Thyroid gland (tissue), 4 donors: ENCODE measurements around the gene SMIM1. TPM values are rescaled to one million over a fixed set of nuclear protein-coding genes. Genes with fewer than 3 reads are reported as not detected.
A peak's percentile ranks its signal among the peaks of the same experiment; 100 is the strongest.

Experiments
- DNase-seq, 2 donors: peaks; one replicate each; pipeline ENCODE4 v3.0.0-alpha.2; 2019
- H3K27ac ChIP-seq, 3 donors: fragments of 200-600 bp; sonication (generic); 1 replicate in 2 of 3; 2 replicates in 1 of 3; pipeline ENCODE4 v1.5.1; 2016 to 2019; ENCODE audit warnings: mild to moderate bottlenecking in 1 of 3, moderate library complexity in 1 of 3
- H3K27me3 ChIP-seq: fragments of 200-600 bp; sonication (generic); one replicate; pipeline ENCODE4 v1.5.1; 2019
- H3K36me3 ChIP-seq, 2 donors: fragments of 200-600 bp; sonication (generic); one replicate each; pipeline ENCODE4 v1.5.1; 2016 to 2019
- H3K4me1 ChIP-seq, 2 donors: fragments of 200-600 bp; sonication (generic); one replicate each; pipeline ENCODE4 v1.5.1; 2017 to 2019
- H3K4me3 ChIP-seq, 3 donors: fragments of 200-600 bp; sonication (generic); replicated peaks in 1 of 3; 1 replicate in 2 of 3; 2 replicates in 1 of 3; pipeline ENCODE4 v1.5.1; 2016; ENCODE audit warnings: mild to moderate bottlenecking in 1 of 3
- H3K9me3 ChIP-seq: fragments of 200-600 bp; sonication (generic); one replicate; pipeline ENCODE4 v1.5.1; 2017
- POLR2A ChIP-seq, 2 donors: fragments of 450-650 bp; IDR thresholded peaks; one replicate each; pipeline ENCODE4 v1.6.1; 2017; ENCODE audit warnings: antibody characterized with exemption in 2 of 2, mild to moderate bottlenecking in 2 of 2, moderate library complexity in 1 of 2
- WGBS, 2 donors: methylation state at CpG; one replicate each; pipeline ENCODE4 v1.1.5; 2017; 5-methylcytosine and 5-hydroxymethylcytosine counted together
- intact Hi-C: fragments of 100-400 bp; cut with DNase I; formaldehyde crosslinking; loops from one replicate; pipeline ENCODE4 v1.15.1; 2023
- total RNA-seq, 4 donors: library from RNA; depleted of rRNA; stranded (reverse); fragments of >200 nt; gene quantifications; one replicate each; pipeline ENCODE4 v1.2.3, GENCODE V29; 2016
- TF ChIP-seq, protein P1 (sequence below), 6 experiments: fragments of 200-600 bp in 3 of 6; fragments of 450-650 bp in 3 of 6; sonication (generic) in 3 of 6; IDR thresholded peaks; one replicate each; pipeline ENCODE4 v1.5.1; 2016 to 2019; ENCODE audit warnings: antibody characterized with exemption in 6 of 6, mild to moderate bottlenecking in 2 of 6, inconsistent platforms in 1 of 6, moderate library complexity in 1 of 6

The SMIM1 gene
- total RNA-seq, 4 donors from 2014 or later, result 8.6 to 20.2 (median 9.7) TPM

DNA sequence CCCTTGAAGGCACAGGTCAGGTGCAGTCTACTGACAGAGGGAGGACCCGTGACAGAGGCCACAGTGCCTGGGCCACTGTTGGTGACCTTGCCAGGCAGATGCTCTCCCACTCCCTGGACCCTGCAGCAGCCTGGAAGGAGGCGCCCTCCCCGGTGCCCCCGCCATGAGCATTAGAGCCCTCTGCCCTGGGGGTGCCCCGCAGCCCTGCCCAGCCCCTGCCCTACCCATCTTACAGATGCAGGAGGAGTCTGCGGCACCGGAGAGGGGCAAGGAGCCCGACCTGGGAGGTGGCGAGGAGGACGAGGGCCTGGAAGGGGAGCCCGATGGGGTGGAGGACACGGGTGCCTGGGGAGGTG is 9.7 kb upstream of the SMIM1 start:
- no peak overlapping the region for H3K27ac ChIP-seq
- no peaks in the 10 kb centered on the region for H3K27me3 ChIP-seq
- no peaks in the 10 kb centered on the region for H3K9me3 ChIP-seq
- no peak for DNase-seq
- no peak overlapping the region for H3K4me3 ChIP-seq
- no peaks in the 10 kb centered on the region for H3K36me3 ChIP-seq
- TF ChIP-seq POLR2A (IDR thresholded peaks at IDR 0.05), result no peak
- TF ChIP-seq, protein P1, sequence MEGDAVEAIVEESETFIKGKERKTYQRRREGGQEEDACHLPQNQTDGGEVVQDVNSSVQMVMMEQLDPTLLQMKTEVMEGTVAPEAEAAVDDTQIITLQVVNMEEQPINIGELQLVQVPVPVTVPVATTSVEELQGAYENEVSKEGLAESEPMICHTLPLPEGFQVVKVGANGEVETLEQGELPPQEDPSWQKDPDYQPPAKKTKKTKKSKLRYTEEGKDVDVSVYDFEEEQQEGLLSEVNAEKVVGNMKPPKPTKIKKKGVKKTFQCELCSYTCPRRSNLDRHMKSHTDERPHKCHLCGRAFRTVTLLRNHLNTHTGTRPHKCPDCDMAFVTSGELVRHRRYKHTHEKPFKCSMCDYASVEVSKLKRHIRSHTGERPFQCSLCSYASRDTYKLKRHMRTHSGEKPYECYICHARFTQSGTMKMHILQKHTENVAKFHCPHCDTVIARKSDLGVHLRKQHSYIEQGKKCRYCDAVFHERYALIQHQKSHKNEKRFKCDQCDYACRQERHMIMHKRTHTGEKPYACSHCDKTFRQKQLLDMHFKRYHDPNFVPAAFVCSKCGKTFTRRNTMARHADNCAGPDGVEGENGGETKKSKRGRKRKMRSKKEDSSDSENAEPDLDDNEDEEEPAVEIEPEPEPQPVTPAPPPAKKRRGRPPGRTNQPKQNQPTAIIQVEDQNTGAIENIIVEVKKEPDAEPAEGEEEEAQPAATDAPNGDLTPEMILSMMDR (IDR thresholded peaks at IDR 0.05), result no peak
- WGBS, 2 donors, result 81 to 88% methylated on average over 11 to 12 of the region's 12 CpGs
- no peaks in the 10 kb centered on the region for H3K4me1 ChIP-seq
- intact Hi-C loops, result no loop called here

DNA sequence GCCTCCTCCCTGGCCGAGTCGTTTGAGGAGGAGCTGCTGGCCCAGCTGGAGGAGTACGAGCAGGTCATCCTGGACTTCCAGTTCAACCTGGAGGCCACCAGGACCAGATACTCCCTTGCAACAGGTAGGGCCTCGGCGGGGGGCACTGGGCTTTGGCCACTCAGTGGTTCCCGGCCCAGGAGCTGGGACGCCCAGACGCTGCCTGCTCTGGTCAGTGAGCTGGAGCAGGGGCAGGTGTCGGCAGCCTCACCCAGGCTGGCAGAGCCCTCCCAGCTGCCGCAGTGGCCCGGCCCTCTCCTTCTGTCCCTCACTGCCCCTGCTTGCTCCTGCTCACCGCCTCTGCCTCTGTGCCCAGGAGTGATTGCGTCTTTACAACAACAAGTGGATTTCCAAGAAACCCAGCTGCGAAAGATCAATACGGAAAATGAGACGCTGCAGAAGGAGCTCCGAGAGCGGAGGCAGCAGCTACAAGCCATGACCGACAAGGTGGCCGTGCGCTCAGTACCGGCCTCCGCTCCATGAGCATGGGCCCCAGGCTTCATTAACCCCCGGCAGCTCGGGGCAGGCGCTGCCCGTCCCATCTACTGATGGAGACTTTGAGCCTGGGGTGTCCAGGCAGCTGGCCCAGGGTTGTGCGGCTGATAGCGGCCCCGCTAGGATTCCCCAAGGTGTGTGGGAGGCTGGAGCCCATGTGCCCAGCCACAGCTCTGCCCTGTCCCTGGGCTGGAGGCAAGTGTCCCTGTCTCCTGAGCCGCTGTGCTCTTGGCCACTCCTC is 9.0 kb upstream of the SMIM1 start:
- TF ChIP-seq, protein P1 (IDR thresholded peaks at IDR 0.05), result no peak
- no peak for TF ChIP-seq POLR2A (IDR thresholded peaks at IDR 0.05)
- H3K4me3 ChIP-seq, result no peak overlapping the region
- no peak overlapping the region for H3K27ac ChIP-seq
- intact Hi-C loops, result no loop called here
- H3K4me1 ChIP-seq, result no peaks in the 10 kb centered on the region
- H3K36me3 ChIP-seq, result no peaks in the 10 kb centered on the region
- WGBS, 2 donors, result 63 to 65% methylated on average over 22 to 24 of the region's 31 CpGs
- H3K9me3 ChIP-seq, result no peaks in the 10 kb centered on the region
- H3K27me3 ChIP-seq, result no peaks in the 10 kb centered on the region
- DNase-seq, result peak; percentile 41 to 43

- Histone ChIP-seq H3K36me3 (no peaks in the 10 kb centered on the region), H3K9me3 (no peaks in the 10 kb centered on the region), H3K27ac (no peak overlapping the region), H3K4me1 (peaks cover 12 to 13% of the 10 kb centered on the region in 2 donors), H3K4me3 (no peak overlapping the region), H3K27me3 (no peaks in the 10 kb centered on the region)
- no peak for TF ChIP-seq POLR2A (IDR thresholded peaks at IDR 0.05)
- TF ChIP-seq, protein P1 (IDR thresholded peaks at IDR 0.05), result no peak
- WGBS, 2 donors, result 91% methylated on average over 16 to 17 of the region's 17 CpGs
- intact Hi-C loops, result no loop called here
- no peak for DNase-seq
Observed at GRCh38 chr1:3767328-3767925, 5.1 kb upstream of the SMIM1 start.

GRCh38 chr1:3768811-3769390 is 3.6 kb upstream of the SMIM1 start:
- no peak for DNase-seq
- 91 to 92% methylated on average over 17 to 22 of the region's 22 CpGs for WGBS, 2 donors
- TF ChIP-seq, protein P1 (IDR thresholded peaks at IDR 0.05), result no peak
- Histone ChIP-seq H3K27ac (no peak overlapping the region), H3K4me1 (peaks cover 18 to 25% of the 10 kb centered on the region in 2 donors), H3K4me3 (no peak overlapping the region), H3K27me3 (no peaks in the 10 kb centered on the region), H3K9me3 (no peaks in the 10 kb centered on the region), H3K36me3 (no peaks in the 10 kb centered on the region)
- intact Hi-C loops, result no loop called here
